CD4-positive, alpha-beta T cell (primary cell): Measurements from ENCODE around the gene MBOAT2. TPM values are rescaled to one million over a fixed set of nuclear protein-coding genes. Genes with fewer than 3 reads are reported as not detected.

ENCODE experiments used
- ATAC-seq: fragments of 200-7000 bp; cut with Tn5 transposase; one replicate; pipeline ENCODE4 v1.10.0; 2022; ENCODE audit warnings: mild to moderate bottlenecking; ENCODE audit not compliant: poor library complexity
- CTCF ChIA-PET: fragments of 350-600 bp; sonication (Branson Sonifier 250); formaldehyde crosslinking; loops from one replicate; lab custom pipeline; 2021; ENCODE audit warnings: antibody characterized with exemption, inconsistent platforms; lab: Charles Lee
- POLR2A ChIA-PET: fragments of 350-600 bp; sonication (Branson Sonifier 250); formaldehyde crosslinking; loops from one replicate; lab custom pipeline; 2021; ENCODE audit warnings: antibody characterized with exemption, inconsistent platforms; lab: Charles Lee
- DNase-seq, 14 experiments: peaks; one replicate each; pipeline ENCODE4 v3.0.0-alpha.2; 2013 to 2020; ENCODE audit warnings: mixed read lengths in 2 of 14
- H3K27ac ChIP-seq, 2 donors: one replicate each; pipeline versions ENCODE4 v1.5.1 to v1.7.0; 2013; ENCODE audit warnings: low read length in 2 of 2, low read depth in 1 of 2, mild to moderate bottlenecking in 1 of 2
- H3K27me3 ChIP-seq, 2 experiments: 1 replicate in 1 of 2; 2 replicates in 1 of 2; pipeline versions ENCODE4 v1.6.1 to v1.7.0; 2013; ENCODE audit warnings: low read length in 2 of 2, control low read depth in 1 of 2, mild to moderate bottlenecking in 1 of 2, moderate library complexity in 1 of 2; ENCODE audit not compliant: insufficient read depth in 2 of 2, control insufficient read depth in 1 of 2
- H3K36me3 ChIP-seq: one replicate; pipeline ENCODE4 v1.6.1; 2013; ENCODE audit warnings: low read length, control low read depth; ENCODE audit not compliant: insufficient read depth
- H3K4me1 ChIP-seq: one replicate; pipeline ENCODE4 v1.6.1; 2013; ENCODE audit warnings: low read length, control low read depth; ENCODE audit not compliant: insufficient read depth
- H3K4me3 ChIP-seq: one replicate; pipeline ENCODE4 v1.5.1; 2013; ENCODE audit warnings: mild to moderate bottlenecking, low read length, moderate library complexity
- H3K9me3 ChIP-seq, 2 experiments: 1 replicate in 1 of 2; 2 replicates in 1 of 2; pipeline versions ENCODE4 v1.6.1 to v1.7.0; 2013; ENCODE audit warnings: low read length in 2 of 2, mild to moderate bottlenecking in 2 of 2, control low read depth in 1 of 2, moderate library complexity in 1 of 2; ENCODE audit not compliant: control insufficient read depth in 1 of 2, insufficient read depth in 1 of 2
- H3K27ac Mint-ChIP-seq: one replicate; pipeline ENCODE4 v1.8.0; 2020; ENCODE audit warnings: mixed read lengths
- H3K27me3 Mint-ChIP-seq: one replicate; pipeline ENCODE4 v1.8.0; 2021; ENCODE audit warnings: mixed read lengths
- H3K36me3 Mint-ChIP-seq: one replicate; pipeline ENCODE4 v1.8.0; 2021; ENCODE audit warnings: low read depth, mixed read lengths
- H3K4me1 Mint-ChIP-seq: one replicate; pipeline ENCODE4 v1.8.0; 2021; ENCODE audit warnings: low read depth, mixed read lengths
- H3K4me3 Mint-ChIP-seq: one replicate; pipeline ENCODE4 v1.8.0; 2020; ENCODE audit warnings: mild to moderate bottlenecking, mixed read lengths
- H3K9me3 Mint-ChIP-seq: one replicate; pipeline ENCODE4 v1.8.0; 2020; ENCODE audit warnings: mixed read lengths
- intact Hi-C, 2 experiments: fragments of 100-400 bp; cut with DNase I in 1 of 2; cut with micrococcal nuclease in 1 of 2; formaldehyde crosslinking; loops; one replicate each; pipeline versions ENCODE4 v1.15.1 to v1.9.0; 2023 to 2025; cut with DNase I, micrococcal nuclease
- total RNA-seq, 174 experiments: library from RNA in 2 of 174; stranded (reverse) in 2 of 174; gene quantifications; one replicate each; pipeline ENCODE4 v1.2.3 and lab custom pipeline; 2021 to 2026
- TF ChIP-seq, protein P1 (sequence below): fragments of 200-600 bp; IDR thresholded peaks from one replicate; pipeline ENCODE4 v1.8.0; 2022; ENCODE audit warnings: antibody characterized with exemption, mild to moderate bottlenecking

The MBOAT2 gene
- total RNA-seq, 2 experiments from 2014 or later = 1.9 to 2.0 TPM

DNA sequence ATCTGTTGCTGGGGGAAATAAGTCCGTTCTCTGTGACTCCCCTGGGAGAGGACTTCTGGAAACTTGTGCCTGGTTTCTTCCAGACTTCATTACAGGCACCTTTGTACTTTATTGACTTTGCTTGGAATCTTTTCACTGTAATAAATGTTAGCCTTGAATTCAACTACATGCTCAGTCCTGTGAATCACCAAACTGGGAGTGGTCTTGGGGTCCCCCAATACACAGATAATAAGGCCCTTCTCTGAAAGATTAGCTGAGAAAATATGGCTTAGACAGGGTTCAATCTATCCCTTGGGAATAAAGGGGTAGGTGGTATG lies 117.3 kb downstream of the MBOAT2 start:
- H3K4me3 Mint-ChIP-seq = no peak overlapping the region
- no peaks in the 10 kb centered on the region for H3K27me3 ChIP-seq
- TF ChIP-seq, protein P1, sequence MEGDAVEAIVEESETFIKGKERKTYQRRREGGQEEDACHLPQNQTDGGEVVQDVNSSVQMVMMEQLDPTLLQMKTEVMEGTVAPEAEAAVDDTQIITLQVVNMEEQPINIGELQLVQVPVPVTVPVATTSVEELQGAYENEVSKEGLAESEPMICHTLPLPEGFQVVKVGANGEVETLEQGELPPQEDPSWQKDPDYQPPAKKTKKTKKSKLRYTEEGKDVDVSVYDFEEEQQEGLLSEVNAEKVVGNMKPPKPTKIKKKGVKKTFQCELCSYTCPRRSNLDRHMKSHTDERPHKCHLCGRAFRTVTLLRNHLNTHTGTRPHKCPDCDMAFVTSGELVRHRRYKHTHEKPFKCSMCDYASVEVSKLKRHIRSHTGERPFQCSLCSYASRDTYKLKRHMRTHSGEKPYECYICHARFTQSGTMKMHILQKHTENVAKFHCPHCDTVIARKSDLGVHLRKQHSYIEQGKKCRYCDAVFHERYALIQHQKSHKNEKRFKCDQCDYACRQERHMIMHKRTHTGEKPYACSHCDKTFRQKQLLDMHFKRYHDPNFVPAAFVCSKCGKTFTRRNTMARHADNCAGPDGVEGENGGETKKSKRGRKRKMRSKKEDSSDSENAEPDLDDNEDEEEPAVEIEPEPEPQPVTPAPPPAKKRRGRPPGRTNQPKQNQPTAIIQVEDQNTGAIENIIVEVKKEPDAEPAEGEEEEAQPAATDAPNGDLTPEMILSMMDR = no peak
- H3K27ac ChIP-seq = no peak overlapping the region
- H3K36me3 Mint-ChIP-seq = no peaks in the 10 kb centered on the region
- H3K4me1 Mint-ChIP-seq = no peaks in the 10 kb centered on the region
- DNase-seq = no peak
- H3K9me3 Mint-ChIP-seq = peaks cover 3% of the 10 kb centered on the region
- no peaks in the 10 kb centered on the region for H3K4me1 ChIP-seq
- ATAC-seq = no peak
- intact Hi-C loops = no loop called here
- no peaks in the 10 kb centered on the region for H3K9me3 ChIP-seq
- no peaks in the 10 kb centered on the region for H3K27me3 Mint-ChIP-seq
- POLR2A ChIA-PET = no interaction called here
- H3K36me3 ChIP-seq = no peaks in the 10 kb centered on the region
- H3K4me3 ChIP-seq = no peak overlapping the region
- CTCF ChIA-PET = no interaction called here
- H3K27ac Mint-ChIP-seq = no peak overlapping the region

DNA sequence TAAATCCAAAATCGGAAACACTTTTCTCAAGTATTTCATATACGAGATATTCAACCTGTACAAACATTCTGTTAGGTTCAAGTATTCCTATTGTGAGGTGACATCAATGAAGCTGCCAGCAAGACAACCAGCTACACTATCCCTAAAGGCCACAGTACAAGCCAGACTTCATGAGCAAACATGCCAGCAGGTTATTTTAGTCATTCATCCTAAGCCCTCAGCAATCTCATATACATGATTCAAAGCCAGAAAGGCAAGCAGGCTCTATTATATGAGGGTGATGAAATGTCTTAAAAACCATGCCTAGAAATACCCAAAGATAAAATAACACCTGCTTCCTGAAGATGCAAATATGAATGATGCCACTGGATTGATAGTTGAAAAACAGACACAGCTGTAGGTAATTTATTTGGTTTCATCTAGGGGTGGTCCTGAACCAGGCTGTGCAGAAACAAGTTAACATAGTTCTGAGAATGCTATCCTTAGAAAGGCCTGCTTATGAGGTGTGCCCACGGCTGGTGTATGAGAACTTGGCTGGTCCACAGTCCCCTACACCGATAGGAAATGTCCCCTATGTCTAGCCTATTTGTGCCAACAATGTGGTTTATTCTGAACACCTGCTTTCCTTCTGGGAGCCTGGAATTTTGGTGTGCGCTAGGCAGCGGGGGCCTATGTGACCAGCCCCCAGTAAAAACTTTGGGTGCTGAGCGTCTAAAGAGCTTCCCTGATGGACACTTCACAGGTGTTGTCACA lies 117.9 kb downstream of the MBOAT2 start:
- Mint-ChIP-seq H3K4me3 (no peak overlapping the region), H3K9me3 (peaks cover 3% of the 10 kb centered on the region), H3K36me3 (no peaks in the 10 kb centered on the region), H3K4me1 (no peaks in the 10 kb centered on the region), H3K27ac (no peak overlapping the region), H3K27me3 (no peaks in the 10 kb centered on the region)
- no peaks in the 10 kb centered on the region for H3K36me3 ChIP-seq
- TF ChIP-seq, protein P1 = no peak
- ATAC-seq = no peak
- ChIA-PET CTCF (no interaction called here), POLR2A (no interaction called here)
- intact Hi-C loops = no loop called here
- H3K27ac ChIP-seq = no peak overlapping the region
- H3K4me3 ChIP-seq = no peak overlapping the region
- H3K4me1 ChIP-seq = no peaks in the 10 kb centered on the region
- no peaks in the 10 kb centered on the region for H3K27me3 ChIP-seq
- DNase-seq = no peak
- no peaks in the 10 kb centered on the region for H3K9me3 ChIP-seq

DNA sequence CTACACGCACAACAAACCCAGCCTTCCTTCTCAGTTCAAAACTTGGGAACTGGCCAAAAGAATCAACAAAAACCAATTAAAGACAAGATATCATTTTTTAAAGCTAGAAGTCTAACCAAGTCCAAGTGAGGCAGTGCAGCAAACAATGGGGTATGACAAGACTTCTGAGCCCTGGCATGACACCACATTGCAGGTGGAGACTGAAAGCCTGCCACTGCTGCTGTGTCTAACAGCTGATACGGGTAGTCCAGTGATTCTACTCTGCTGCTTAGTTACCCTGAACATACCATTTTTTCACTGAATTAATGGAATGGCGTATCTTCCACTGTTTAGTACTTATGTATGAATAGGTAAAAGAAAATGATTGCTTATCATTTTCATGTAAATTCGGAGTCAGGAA lies 118.7 kb downstream of the MBOAT2 start:
- Mint-ChIP-seq H3K27me3 (no peaks in the 10 kb centered on the region), H3K4me1 (no peaks in the 10 kb centered on the region)

More for the DNA sequence above, 118.7 kb downstream of the MBOAT2 start:
- no peak for DNase-seq
- no peak overlapping the region for H3K4me3 Mint-ChIP-seq
- H3K27ac ChIP-seq = no peak overlapping the region
- no peaks in the 10 kb centered on the region for H3K27me3 ChIP-seq
- peaks cover 3% of the 10 kb centered on the region for H3K9me3 Mint-ChIP-seq
- POLR2A ChIA-PET = interaction anchor here (0.5 kb wide), 1 partner anchor 12 kb away, joined by 3 read pairs; no protein-coding TSS in a partner anchor
- no peak overlapping the region for H3K4me3 ChIP-seq
- no peak overlapping the region for H3K27ac Mint-ChIP-seq
- H3K4me1 ChIP-seq = no peaks in the 10 kb centered on the region
- no peaks in the 10 kb centered on the region for H3K9me3 ChIP-seq
- ATAC-seq = no peak
- no peaks in the 10 kb centered on the region for H3K36me3 ChIP-seq
- CTCF ChIA-PET = no interaction called here
- intact Hi-C loops = no loop called here
- no peaks in the 10 kb centered on the region for H3K36me3 Mint-ChIP-seq
- TF ChIP-seq, protein P1 = no peak
